ENCODE data around the gene CPNE5.
"Not testable (repeated sequence)": the region's sequence is repeated elsewhere in the genome, so short reads cannot be mapped to it uniquely, and the experiment has no call there.

Gene CPNE5

GRCh38 chr6:36821581-36822335 lies 17.5 kb downstream of the CPNE5 start:
- no peak for DNase-seq (ENCODE audit: low read depth)
- no peak overlapping the region for H3K4me3 ChIP-seq (ENCODE audit: low read depth, low read length)

GRCh38 chr6:36820700-36821580 lies 18.3 kb downstream of the CPNE5 start:
- no peak for DNase-seq (ENCODE audit: low read depth)
- no peak overlapping the region for H3K4me3 ChIP-seq (ENCODE audit: low read depth, low read length)

GRCh38 chr6:36818756-36819155 lies 20.5 kb downstream of the CPNE5 start:
- no peak for DNase-seq (ENCODE audit: low read depth)
- no peak overlapping the region for H3K4me3 ChIP-seq (ENCODE audit: low read depth, low read length)

- no peak for DNase-seq (ENCODE audit: low read depth)
- no peak overlapping the region for H3K4me3 ChIP-seq (ENCODE audit: low read depth, low read length)
Observed at GRCh38 chr6:36817847-36818246, 21.4 kb downstream of the CPNE5 start.

- no peak for DNase-seq (ENCODE audit: low read depth)
- no peak overlapping the region for H3K4me3 ChIP-seq (ENCODE audit: low read depth, low read length)
Observed at GRCh38 chr6:36817176-36817817, 21.9 kb downstream of the CPNE5 start.

GRCh38 chr6:36815962-36816735 lies 23.1 kb downstream of the CPNE5 start:
- H3K4me3 ChIP-seq (ENCODE audit: low read depth, low read length), result no peak overlapping the region
- no peak for DNase-seq (ENCODE audit: low read depth)

GRCh38 chr6:36814249-36814648 lies 25.0 kb downstream of the CPNE5 start:
- no peak overlapping the region for H3K4me3 ChIP-seq (ENCODE audit: low read depth, low read length)
- DNase-seq (ENCODE audit: low read depth), result no peak

- no peak overlapping the region for H3K4me3 ChIP-seq (ENCODE audit: low read depth, low read length)
- DNase-seq (ENCODE audit: low read depth), result no peak
Observed at GRCh38 chr6:36813526-36813925, 25.7 kb downstream of the CPNE5 start.

DNA sequence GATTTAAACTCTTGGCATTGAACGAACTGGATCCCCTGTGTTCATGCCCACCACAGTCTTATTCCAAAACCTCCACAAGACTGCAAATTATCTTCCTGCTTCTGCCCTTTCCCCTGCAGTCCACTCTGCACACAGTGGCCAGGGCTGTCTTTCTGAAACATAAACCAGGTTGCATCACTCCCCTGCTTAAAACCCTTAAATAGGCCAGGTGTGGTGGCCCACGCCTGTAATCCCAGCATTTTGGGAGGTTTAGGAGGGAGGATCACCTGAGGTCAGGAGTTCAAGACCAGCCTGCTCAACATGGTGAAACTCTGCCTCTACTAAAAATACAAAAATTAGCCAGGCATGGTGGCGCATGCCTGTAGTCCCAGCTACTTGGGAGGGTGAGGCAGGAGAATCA lies 26.2 kb downstream of the CPNE5 start:
- H3K4me3 ChIP-seq (ENCODE audit: low read depth, low read length); DNase-seq (ENCODE audit: low read depth): not testable (repeated sequence)

DNA sequence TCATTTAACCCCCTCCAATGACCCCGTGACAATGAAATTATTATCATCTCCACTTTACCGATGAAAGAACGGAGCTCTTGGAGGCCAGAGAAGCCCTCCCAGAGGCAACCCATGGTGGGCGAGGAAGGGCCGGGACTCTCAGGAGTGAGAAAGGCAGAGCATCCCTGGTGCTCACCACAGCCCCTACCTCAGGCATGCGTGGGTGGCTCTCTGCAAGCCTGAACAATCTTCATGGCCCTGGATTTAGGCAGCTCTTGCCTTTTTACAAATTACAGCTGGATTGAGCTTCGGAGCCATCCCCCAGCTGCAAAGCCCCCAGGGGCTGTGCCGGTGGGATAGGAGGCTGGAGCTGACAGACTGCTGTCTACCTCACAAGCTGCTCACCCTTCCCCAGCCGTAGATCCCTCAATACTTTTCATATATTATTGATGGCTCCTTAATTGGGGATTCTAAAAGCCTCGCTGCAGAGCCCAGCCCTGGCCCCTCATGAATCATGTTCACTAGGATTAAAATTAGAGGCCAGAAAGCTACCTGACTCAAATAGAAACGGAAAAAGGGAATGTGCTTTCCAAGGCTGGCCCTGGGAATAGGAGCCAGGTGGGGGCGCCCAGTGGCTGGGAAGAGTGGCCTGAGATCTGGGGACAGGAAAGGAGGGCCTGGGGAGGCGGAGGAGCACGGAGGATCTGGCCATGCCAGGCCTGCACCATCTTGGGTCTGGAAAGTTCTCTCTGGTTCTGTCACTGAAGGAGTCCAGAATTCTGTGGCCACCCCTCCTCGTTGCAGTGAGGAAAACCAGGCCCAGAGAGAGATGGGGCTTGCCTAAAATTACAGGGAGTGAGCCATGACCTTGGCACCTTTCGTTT lies 29.1 kb downstream of the CPNE5 start:
- no peak overlapping the region for H3K4me3 ChIP-seq (ENCODE audit: low read depth, low read length)
- DNase-seq (ENCODE audit: low read depth), result no peak

GRCh38 chr6:36809156-36809555 lies 30.1 kb downstream of the CPNE5 start:
- no peak overlapping the region for H3K4me3 ChIP-seq (ENCODE audit: low read depth, low read length)
- DNase-seq (ENCODE audit: low read depth), result no peak

DNA sequence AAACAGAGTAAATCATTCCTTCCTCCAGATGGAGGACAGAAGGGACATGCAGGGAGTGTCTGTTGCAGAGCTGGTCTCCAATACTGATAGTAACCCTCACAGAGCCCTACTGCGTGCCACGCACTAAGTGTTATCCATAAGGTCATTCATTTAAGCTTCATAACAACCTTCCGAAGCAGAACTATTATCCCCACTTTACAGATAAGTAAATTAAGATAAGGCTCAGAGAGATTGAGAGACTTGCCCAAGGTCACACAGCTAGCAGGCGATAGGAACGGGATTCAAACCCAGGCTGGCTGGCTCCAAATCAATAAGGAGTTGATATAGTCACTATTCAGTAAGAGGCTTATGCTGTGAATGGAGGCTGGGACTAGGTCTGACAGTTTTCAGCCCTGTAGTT lies 30.6 kb downstream of the CPNE5 start:
- H3K4me3 ChIP-seq (ENCODE audit: low read depth, low read length), result no peak overlapping the region
- no peak for DNase-seq (ENCODE audit: low read depth)

- H3K4me3 ChIP-seq (ENCODE audit: low read depth, low read length), result no peak overlapping the region
- DNase-seq (ENCODE audit: low read depth), result no peak
Observed at GRCh38 chr6:36807750-36808149, 31.5 kb downstream of the CPNE5 start.

- H3K4me3 ChIP-seq (ENCODE audit: low read depth, low read length), result no peak overlapping the region
- no peak for DNase-seq (ENCODE audit: low read depth)
Observed at GRCh38 chr6:36807143-36807542, 32.1 kb downstream of the CPNE5 start.

DNA sequence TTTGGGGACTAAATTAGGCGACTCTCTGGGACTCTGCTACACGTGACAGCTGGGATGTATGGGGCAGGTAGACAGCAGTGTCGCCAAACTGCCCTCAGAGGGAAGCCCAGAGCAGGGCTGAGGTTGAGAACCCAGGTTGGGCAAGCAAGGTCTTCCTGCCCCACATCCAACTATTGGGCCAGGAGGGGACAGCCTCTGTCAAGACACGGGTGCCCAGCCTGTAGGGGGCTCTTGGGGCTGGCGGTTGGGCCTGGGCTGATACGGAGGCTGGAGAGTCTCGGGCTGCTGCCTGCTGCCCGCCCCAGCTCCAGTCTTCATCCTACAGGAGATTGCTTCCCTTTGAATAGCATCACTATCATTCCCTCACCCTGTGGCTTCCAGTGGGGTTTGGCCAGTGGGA lies 33.3 kb downstream of the CPNE5 start:
- no peak for DNase-seq (ENCODE audit: low read depth)

DNA sequence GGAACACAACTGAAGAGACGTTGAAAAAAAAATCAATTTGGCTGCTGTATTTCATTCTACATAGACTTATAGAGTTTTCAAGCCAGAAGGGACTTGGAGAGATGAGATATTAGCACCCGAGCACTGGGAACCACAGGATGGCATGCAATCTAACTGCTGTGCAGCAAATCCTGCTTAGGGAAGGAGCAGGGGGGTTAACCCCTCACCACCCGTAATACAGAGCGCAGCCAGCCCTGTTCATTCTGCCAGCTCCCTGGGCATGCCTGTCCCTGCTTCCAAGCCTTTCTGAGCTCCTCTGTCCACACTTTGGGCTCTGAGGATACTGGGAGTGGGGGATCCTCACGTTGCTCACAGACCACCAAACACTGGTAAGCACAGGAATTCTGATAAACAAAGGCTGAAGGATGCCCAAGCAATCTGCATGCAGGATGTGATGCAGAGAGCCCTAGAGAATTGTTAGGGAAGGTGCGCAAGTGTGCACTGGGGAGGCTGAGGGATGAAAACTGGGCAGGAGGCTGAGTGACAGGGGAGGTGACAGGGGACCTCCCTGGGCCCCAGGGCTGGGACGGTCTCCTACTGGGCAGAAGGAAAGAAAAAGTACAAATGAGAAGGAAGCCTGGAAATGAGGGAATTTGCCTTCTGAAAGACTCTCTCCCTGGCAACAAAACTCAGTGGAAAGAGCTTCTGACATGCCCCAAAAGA lies 34.0 kb downstream of the CPNE5 start:
- no peak for DNase-seq (ENCODE audit: low read depth)
- no peak overlapping the region for H3K4me3 ChIP-seq (ENCODE audit: low read depth, low read length)

More for the DNA sequence above, 33.3 kb downstream of the CPNE5 start:
- no peak overlapping the region for H3K4me3 ChIP-seq (ENCODE audit: low read depth, low read length)

DNA sequence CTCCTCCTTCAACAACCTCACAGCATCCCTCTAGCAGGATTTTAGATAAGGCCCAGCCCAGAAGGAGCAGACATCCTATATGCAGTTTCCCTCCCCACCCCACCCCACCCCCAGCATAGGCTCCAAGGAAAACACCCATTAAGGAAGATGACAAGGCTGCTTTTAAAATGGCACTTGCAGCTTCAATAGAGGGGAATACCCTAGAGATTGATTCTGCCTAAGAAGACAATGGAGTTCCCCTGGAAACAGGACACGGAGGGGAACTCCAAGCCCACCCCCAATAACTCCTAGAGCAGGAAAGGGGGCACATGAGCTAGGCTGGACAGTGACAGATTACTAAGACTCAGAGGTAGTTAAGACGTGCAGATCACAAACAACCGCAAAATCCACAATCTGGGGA lies 34.7 kb downstream of the CPNE5 start:
- H3K4me3 ChIP-seq (ENCODE audit: low read depth, low read length), result no peak overlapping the region
- no peak for DNase-seq (ENCODE audit: low read depth)

DNA sequence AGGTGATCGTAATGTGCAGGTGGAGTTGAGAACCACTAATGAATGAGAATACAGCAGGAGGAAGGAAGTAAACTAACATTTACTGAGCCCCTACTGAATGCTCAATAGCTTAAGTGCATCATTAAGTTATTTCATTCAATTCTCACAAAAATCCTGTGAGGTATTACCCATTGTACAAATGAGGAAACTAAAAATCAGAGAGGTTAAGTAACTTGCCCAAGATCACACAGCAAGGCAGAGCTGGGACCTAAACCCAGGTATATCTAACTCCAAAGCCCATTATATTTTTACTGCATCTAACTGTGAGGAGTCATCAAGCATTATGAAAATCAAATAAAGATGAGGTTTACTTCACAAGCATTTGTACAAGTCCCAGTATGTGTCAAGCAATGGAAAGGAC lies 35.3 kb downstream of the CPNE5 start:
- DNase-seq (ENCODE audit: low read depth), result no peak
- no peak overlapping the region for H3K4me3 ChIP-seq (ENCODE audit: low read depth, low read length)

Data from skeletal muscle cell (primary cell).